ENCODE measurements around the gene HDAC10. TPM values are rescaled to one million over a fixed set of nuclear protein-coding genes. Genes with fewer than 3 reads are reported as not detected.

HDAC10 gene
- 14.5 TPM for total RNA-seq
- long read RNA-seq, partial matches to known transcripts, result 0 of 5 reads
- long read RNA-seq, other reads (novel, unspliced or antisense), result 4 of 5 reads

DNA sequence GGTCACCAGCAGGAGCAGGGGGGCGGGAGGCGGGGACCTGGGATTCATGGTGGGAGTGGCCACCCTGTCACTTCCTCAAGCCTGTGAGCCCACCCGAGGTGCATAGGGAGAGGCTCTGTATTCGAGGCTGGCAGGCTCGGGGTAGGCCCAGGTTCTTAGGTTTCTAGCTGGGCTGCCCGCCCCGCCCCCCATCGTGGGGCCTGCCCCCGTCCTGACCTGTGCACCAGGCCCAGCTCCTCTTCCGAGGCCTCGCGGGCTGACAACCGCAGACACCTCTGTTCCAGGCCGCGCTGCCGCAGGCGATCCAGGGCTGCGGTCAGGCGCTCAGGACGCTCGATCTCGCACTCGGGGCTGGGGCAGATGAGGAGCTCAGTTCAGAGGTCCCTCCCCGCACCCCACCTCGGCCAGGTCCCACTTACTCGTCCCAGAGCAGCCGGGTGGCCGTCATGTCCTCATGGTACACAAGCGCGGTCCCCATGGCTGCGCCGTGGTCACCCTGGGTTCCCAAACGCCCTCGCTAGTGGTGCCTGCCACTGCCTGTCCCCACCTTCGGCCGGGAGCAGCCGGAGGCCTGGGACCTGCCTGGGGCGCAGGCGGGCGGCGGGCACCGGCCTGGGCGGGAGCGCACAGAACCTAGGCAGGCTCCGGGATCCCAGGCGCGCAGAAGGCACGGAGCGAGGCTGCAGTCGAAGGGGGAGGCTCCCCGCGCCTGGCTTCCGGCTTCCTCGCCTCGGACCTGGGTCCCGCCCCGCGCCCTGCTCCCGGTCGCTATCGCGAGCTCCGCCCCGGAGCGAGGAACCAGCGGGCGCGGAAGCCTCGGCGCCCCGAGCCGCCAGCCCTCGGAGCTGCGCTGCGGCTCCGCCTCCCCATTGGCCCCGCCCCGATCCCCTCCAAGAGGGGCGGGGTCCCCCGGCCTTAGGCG is at the start of gene HDAC10:
TSS of gene HDAC10 (minus strand) at position 711 of the 922 bp plus-strand sequence. CDS start at position 478, 233 bp downstream.
- DNase-seq (ENCODE audit: missing footprints) (peak; percentile 93), ATAC-seq (peak; percentile 80)
- intact Hi-C loops (cut with DNase I), result loop anchor here (2.0 to 5.0 kb wide), 2 partner anchors 92 to 256 kb away; partner anchors contain the start of genes LMF2, NCAPH2 and PPP6R2

DNA sequence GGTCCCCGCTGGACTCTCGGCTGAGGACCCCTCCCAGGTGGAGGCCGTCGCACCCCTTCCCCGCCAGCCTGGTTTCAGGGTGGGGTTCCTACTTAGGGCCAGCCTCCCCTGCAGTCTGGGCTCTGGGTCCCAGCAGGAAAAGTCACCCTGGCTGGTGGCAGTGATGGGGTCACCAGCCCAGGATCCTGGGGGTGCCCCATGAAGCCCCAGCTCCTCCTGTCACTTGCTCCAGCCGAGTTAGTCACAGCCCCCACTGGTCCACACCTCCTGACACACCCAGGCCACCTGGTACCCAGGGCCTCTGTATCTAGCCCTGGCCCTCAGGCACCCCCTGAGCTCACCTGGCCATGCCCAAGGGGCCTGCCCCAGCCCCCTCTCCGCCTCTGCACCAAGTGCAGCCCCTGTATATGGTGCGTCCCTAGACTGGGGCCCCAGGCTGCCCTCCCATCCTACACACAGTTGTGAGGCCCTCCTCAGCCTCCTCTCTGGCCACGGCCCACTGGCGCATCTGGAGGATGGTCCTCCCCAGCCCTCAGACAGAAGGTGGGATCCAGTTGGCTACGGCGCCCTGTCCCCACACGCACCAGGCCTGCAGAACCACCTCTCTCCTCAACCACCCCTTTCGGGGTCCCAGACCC is 49.7 kb upstream of the HDAC10 start:
- intact Hi-C loops (cut with DNase I), result no loop called here
- no peak for DNase-seq (ENCODE audit: missing footprints)
- ATAC-seq, result no peak

DNA sequence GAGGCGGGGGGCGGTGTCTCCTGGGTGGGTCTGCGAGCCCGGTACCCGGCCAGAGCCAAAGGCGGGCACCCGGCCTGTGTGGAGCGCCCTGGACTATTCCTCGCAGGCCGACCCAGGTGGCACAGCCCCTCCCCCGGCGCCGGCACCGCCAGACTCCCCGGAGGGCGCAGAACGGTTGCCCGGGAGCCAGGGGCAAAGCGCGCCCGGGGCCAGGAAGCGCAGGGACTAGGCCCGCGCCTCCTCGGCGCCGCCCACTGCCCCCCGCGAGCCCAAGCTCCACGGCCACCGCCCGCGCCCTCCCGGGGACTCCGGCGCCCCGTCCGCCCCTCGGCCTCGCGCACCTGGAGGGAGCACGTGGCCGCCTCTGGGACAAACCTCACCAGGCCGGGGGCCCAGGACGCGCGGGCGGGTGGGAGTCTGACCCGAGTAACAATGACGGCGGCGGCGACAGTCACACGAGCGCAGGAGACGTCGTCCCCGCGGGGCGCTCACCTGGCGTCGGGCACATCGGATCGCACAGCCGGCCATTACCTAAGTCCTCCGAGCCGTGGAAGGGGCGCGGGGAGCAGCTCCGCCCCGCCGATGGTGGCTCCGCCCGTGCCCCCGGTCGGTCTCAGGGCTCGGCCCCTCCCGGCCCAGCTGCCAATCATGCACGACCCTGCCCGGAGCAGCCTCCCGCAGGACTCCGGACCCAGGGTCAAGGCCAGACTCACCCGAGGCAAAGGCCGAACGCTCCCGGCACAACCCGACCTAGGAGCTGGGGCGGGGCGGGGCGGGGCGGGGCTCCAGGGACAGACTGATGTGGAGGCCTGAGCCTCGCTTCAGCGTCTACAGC is 48.9 kb upstream of the HDAC10 start:
- DNase-seq (ENCODE audit: missing footprints) (no peak), ATAC-seq (no peak)
- intact Hi-C loops (cut with DNase I), result no loop called here

DNA sequence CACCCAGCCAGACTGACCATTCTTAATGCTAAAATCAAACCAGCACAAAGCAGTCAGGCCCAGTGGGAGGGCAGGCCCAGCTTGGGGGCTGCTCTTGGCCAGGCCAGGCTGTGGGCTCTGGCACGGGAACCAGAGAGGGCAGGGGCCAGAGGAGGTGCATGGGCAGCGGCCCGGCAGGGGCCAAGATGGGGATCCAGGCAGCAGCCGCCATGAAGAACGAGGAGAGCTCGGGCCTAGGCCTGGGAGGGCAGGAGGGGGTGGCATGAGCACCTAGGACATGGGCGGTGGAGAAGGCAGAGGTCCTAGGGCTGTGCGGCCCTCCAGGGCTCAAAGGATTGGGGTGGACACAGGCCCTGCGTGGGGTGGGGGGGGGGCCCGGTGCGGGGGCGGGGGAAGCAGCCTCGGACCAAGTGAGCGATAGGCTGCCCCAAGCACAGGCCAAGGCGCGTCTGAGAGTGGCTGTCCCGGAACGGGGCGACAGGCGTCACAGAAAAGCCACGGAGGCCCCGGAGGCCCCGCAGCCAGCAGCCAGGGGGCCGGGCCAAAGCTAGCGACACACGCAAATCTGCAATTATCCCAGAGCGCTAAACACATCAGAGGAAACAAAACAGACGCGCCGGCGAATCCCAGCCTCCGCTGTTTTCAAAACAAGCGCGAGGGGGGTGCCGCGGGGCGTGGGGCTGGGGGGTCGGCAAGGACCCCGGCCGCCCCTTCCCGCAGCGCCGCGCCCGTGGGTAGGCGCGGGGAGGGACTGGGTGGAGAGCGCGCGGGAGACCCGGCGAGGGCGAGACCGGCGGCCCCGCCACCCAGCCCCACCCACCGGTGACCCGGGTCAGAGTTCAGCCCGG is 48.1 kb upstream of the HDAC10 start:
- no peak for DNase-seq (ENCODE audit: missing footprints)
- intact Hi-C loops (cut with DNase I), result no loop called here
- ATAC-seq, result no peak

- DNase-seq (ENCODE audit: missing footprints), result no peak
- ATAC-seq, result no peak
- intact Hi-C loops (cut with DNase I), result no loop called here
These were observed 47.2 kb upstream of the HDAC10 start for GRCh38 chr22:50298266-50298637.

DNA sequence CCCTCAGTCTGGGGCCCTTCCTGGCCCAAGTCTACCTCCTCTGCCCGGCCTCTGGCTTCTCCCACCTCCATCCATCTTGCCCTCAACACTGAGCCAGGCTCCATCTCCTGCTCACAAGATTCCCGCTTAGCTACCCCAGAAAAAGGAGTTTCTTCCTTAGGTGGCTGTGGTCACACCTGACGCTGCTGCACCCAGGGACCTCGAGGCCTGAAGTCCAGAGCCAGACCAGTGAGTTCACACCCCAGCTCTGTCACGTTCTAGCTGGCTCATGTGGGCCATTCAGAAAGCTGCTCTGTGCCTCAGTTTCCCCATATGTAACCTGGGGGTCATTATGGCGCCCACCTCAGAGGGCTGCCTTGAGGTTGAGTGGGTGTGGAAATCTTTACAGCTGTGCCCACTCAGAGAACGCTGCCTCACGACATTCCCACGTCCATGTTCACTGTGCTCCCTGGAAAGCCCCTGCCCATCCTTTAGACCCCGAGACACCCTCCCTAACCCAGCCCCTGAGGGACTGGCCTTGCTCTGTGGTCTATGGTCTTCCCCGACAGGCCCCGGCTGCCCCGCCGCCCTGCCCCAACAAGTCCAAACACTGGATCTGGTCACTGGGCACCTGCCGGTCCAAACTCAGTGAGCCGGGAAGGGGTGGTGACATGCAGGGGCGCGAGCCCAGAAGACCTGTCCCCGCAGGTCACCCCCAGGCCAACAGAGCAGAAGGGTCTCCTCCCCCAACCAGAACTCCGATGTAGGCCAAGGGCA is 46.6 kb upstream of the HDAC10 start:
- no peak for ATAC-seq
- intact Hi-C loops (cut with DNase I), result no loop called here

GRCh38 chr22:50296658-50297490 is 45.8 kb upstream of the HDAC10 start:
- intact Hi-C loops (cut with DNase I), result no loop called here
- DNase-seq (ENCODE audit: missing footprints) (no peak), ATAC-seq (peak; percentile 9)

More for the DNA sequence above, 46.6 kb upstream of the HDAC10 start:
- no peak for DNase-seq (ENCODE audit: missing footprints)

- DNase-seq (ENCODE audit: missing footprints), result no peak
- intact Hi-C loops (cut with DNase I), result loop anchor here (5.0 kb wide), 1 partner anchor 33 kb away; the partner anchor contains the start of gene DENND6B
- ATAC-seq, result no peak
These were observed 43.2 kb upstream of the HDAC10 start for GRCh38 chr22:50294319-50294656.

- DNase-seq (ENCODE audit: missing footprints) (peak; percentile 85), ATAC-seq (peak; percentile 90)
- intact Hi-C loops (cut with DNase I), result loop anchor here (5.0 kb wide), 1 partner anchor 34 kb away; the partner anchor contains the start of gene DENND6B
These were observed 42.6 kb upstream of the HDAC10 start for GRCh38 chr22:50293441-50294318.

- no peak for ATAC-seq
- no peak for DNase-seq (ENCODE audit: missing footprints)
- intact Hi-C loops (cut with DNase I), result loop anchor here (5.0 kb wide), 1 partner anchor 34 kb away; the partner anchor contains the start of gene DENND6B
These were observed 41.8 kb upstream of the HDAC10 start for GRCh38 chr22:50292643-50293440.

DNA sequence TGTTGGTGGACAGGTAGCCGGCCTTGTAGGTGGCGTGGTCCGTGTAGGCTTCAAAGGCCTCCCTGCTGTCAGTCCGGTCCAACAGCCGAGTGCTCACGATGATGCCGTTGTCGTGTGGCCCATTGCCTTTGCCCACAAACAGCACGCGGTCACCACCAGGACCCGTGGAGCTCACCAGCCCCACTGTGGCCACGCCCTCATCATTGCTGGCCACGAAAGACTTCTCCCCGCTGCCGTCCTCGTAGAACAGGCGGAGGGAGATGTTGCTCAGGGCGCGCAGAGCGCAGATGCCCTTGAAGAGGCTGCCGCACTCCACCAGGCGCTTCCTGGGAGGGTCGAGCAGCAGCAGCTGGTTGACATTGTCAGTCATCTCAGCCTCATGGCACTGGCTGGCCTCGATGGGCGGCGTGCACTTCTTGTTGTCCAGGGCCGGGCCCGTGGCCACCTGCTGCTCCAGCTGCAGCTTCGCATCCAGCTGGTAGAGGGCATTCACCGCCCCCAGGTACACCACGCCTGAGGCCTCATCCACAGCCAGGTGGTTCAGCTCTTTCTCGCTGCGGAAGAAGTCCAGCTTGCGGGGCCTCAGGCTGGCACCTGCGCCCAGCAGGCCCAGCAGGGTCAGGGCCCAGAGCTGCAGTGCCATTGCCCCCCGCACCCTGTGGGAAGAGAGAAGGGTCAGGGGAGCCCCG is 39.0 kb upstream of the HDAC10 start:
- ATAC-seq (no peak), DNase-seq (ENCODE audit: missing footprints) (no peak)
- intact Hi-C loops (cut with DNase I), result loop anchor here (5.0 kb wide), 1 partner anchor 37 kb away; the partner anchor contains the start of gene DENND6B

- DNase-seq (ENCODE audit: missing footprints) (no peak), ATAC-seq (no peak)
- intact Hi-C loops (cut with DNase I), result no loop called here
These were observed 38.3 kb upstream of the HDAC10 start for GRCh38 chr22:50289151-50289941.

- intact Hi-C loops (cut with DNase I), result no loop called here
- DNase-seq (ENCODE audit: missing footprints), result no peak
- ATAC-seq, result no peak
These were observed 36.7 kb upstream of the HDAC10 start for GRCh38 chr22:50287731-50288130.

Data from Right ventricle myocardium inferior (tissue), 1 donor.